Neural progenitor cell (in vitro differentiated cells): Measurements from ENCODE around the gene SCNN1B. TPM values are rescaled to one million over a fixed set of nuclear protein-coding genes. Genes with fewer than 3 reads are reported as not detected.

Experiments used
- DNase-seq: peaks from one replicate; pipeline ENCODE4 v3.0.0-alpha.2; 2016; ENCODE audit warnings: low spot score
- H2AFZ ChIP-seq: fragments of 200-600 bp; sonication (generic); replicated peaks from 2 replicates; pipeline ENCODE4 v1.6.1; 2016; ENCODE audit warnings: antibody characterized with exemption
- H3F3A ChIP-seq: fragments of 200-600 bp; sonication (generic); 2 replicates; pipeline ENCODE4 v1.6.1; 2016; ENCODE audit warnings: antibody characterized with exemption, low read depth
- H3K27ac ChIP-seq: fragments of 200-600 bp; sonication (generic); 2 replicates; pipeline ENCODE4 v1.5.1; 2016; ENCODE audit warnings: mild to moderate bottlenecking
- H3K27me3 ChIP-seq: fragments of 200-600 bp; sonication (generic); 2 replicates; pipeline ENCODE4 v1.6.1; 2016; ENCODE audit warnings: mild to moderate bottlenecking, moderate library complexity
- H3K36me3 ChIP-seq: fragments of 200-600 bp; sonication (generic); 2 replicates; pipeline ENCODE4 v1.5.1; 2016
- H3K4me1 ChIP-seq: fragments of 200-600 bp; sonication (generic); 2 replicates; pipeline ENCODE4 v1.6.1; 2016; ENCODE audit warnings: mixed run types
- H3K4me2 ChIP-seq: fragments of 200-600 bp; sonication (generic); 2 replicates; pipeline ENCODE4 v1.6.1; 2016
- H3K4me3 ChIP-seq: fragments of 200-600 bp; sonication (generic); 2 replicates; pipeline ENCODE4 v1.5.1; 2016
- H3K79me2 ChIP-seq: fragments of 200-600 bp; sonication (generic); 2 replicates; pipeline ENCODE4 v1.6.1; 2016; ENCODE audit warnings: low read depth
- H3K9ac ChIP-seq: fragments of 200-600 bp; sonication (generic); 2 replicates; pipeline ENCODE4 v1.6.1; 2016
- H3K9me3 ChIP-seq: fragments of 200-600 bp; sonication (generic); 2 replicates; pipeline ENCODE4 v1.5.1; 2016; ENCODE audit warnings: low read depth
- H4K20me1 ChIP-seq: fragments of 200-600 bp; sonication (generic); 2 replicates; pipeline ENCODE4 v1.6.1; 2016; ENCODE audit warnings: low read depth
- H3K27ac Mint-ChIP-seq: 3 replicates; pipeline ENCODE4 v1.8.0; 2021; ENCODE audit warnings: mixed read lengths
- H3K27me3 Mint-ChIP-seq: 2 replicates; pipeline ENCODE4 v1.8.0; 2022; ENCODE audit warnings: low read depth, mild to moderate bottlenecking, inconsistent platforms, moderate library complexity, mixed read lengths; ENCODE audit not compliant: insufficient read depth
- H3K36me3 Mint-ChIP-seq: 3 replicates; pipeline ENCODE4 v1.8.0; 2021; ENCODE audit warnings: mixed read lengths
- H3K4me1 Mint-ChIP-seq: 3 replicates; pipeline ENCODE4 v1.8.0; 2021; ENCODE audit warnings: mixed read lengths
- H3K4me3 Mint-ChIP-seq: 3 replicates; pipeline ENCODE4 v1.8.0; 2021; ENCODE audit warnings: mild to moderate bottlenecking, moderate library complexity, mixed read lengths
- H3K9me3 Mint-ChIP-seq: 3 replicates; pipeline ENCODE4 v1.8.0; 2020; ENCODE audit warnings: mixed read lengths
- EZH2 ChIP-seq: fragments of 200-600 bp; sonication (generic); IDR thresholded peaks from 2 replicates; pipeline ENCODE4 v1.6.1; 2017; ENCODE audit warnings: antibody characterized with exemption, mild to moderate bottlenecking, moderate library complexity
- EZH2phosphoT487 ChIP-seq: fragments of 200-600 bp; sonication (generic); IDR thresholded peaks from 2 replicates; pipeline ENCODE4 v1.6.1; 2017; ENCODE audit warnings: antibody characterized with exemption
- total RNA-seq: library from RNA; depleted of rRNA; stranded (reverse); fragments of >200 nt; gene quantifications from 2 replicates; pipeline ENCODE4 v1.2.3, GENCODE V29; 2015; ENCODE audit warnings: low replicate concordance
- TF ChIP-seq, protein P1 (sequence below): fragments of 200-600 bp; sonication (generic); IDR thresholded peaks from 2 replicates; pipeline ENCODE4 v1.5.1; 2017; ENCODE audit warnings: antibody characterized with exemption, mild to moderate bottlenecking

The SCNN1B gene
- total RNA-seq, 1 donor from 2014 or later, result not detected

DNA sequence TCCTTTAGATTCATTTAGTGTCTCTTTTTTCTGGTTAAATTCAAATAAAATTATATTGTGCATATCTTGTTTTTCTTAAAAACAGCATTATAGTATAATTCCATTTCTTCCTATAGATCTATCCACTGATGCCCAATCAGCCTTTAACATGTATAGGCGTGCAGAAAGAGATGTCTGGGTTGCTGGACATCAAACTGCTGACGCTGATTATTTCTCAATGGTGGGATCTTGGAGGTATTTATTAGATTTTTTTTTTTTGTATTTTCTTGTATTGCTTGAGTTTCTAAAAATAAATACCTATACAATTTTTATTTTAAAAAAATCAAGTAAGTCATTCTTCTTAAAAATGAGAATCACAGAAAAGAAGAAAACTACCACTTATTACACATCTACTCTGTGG lies 100.0 kb downstream of the SCNN1B start:
- H3K27me3 ChIP-seq, result no peaks in the 10 kb centered on the region
- peaks cover 25% of the 10 kb centered on the region for H3K4me1 ChIP-seq
- Mint-ChIP-seq H3K4me1 (peaks cover 29% of the 10 kb centered on the region), H3K4me3 (no peak overlapping the region), H3K9me3 (no peaks in the 10 kb centered on the region), H3K27me3 (no peaks in the 10 kb centered on the region), H3K36me3 (peaks cover 31% of the 10 kb centered on the region), H3K27ac (no peak overlapping the region)
- no peak overlapping the region for H3K27ac ChIP-seq
- H3F3A ChIP-seq, result peaks cover 28% of the 10 kb centered on the region
- H3K4me2 ChIP-seq, result no peak overlapping the region
- H4K20me1 ChIP-seq, result peaks cover 19% of the 10 kb centered on the region
- DNase-seq, result no peak
- TF ChIP-seq EZH2phosphoT487 (no peak), EZH2 (no peak)
- TF ChIP-seq, protein P1, sequence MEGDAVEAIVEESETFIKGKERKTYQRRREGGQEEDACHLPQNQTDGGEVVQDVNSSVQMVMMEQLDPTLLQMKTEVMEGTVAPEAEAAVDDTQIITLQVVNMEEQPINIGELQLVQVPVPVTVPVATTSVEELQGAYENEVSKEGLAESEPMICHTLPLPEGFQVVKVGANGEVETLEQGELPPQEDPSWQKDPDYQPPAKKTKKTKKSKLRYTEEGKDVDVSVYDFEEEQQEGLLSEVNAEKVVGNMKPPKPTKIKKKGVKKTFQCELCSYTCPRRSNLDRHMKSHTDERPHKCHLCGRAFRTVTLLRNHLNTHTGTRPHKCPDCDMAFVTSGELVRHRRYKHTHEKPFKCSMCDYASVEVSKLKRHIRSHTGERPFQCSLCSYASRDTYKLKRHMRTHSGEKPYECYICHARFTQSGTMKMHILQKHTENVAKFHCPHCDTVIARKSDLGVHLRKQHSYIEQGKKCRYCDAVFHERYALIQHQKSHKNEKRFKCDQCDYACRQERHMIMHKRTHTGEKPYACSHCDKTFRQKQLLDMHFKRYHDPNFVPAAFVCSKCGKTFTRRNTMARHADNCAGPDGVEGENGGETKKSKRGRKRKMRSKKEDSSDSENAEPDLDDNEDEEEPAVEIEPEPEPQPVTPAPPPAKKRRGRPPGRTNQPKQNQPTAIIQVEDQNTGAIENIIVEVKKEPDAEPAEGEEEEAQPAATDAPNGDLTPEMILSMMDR, result no peak
- H3K36me3 ChIP-seq, result no peaks in the 10 kb centered on the region
- H3K79me2 ChIP-seq, result no peaks in the 10 kb centered on the region
- no peak overlapping the region for H3K4me3 ChIP-seq
- no peak overlapping the region for H3K9ac ChIP-seq
- H2AFZ ChIP-seq, result no peak overlapping the region
- H3K9me3 ChIP-seq, result no peaks in the 10 kb centered on the region

- no peak for DNase-seq
- Mint-ChIP-seq H3K27ac (no peak overlapping the region), H3K27me3 (no peaks in the 10 kb centered on the region), H3K4me1 (peaks cover 40% of the 10 kb centered on the region), H3K36me3 (peaks cover 26% of the 10 kb centered on the region), H3K4me3 (no peak overlapping the region), H3K9me3 (no peaks in the 10 kb centered on the region)
- Histone ChIP-seq H3K9ac (no peak overlapping the region), H2AFZ (no peak overlapping the region), H3K4me3 (no peak overlapping the region), H4K20me1 (peaks cover 16% of the 10 kb centered on the region), H3K79me2 (no peaks in the 10 kb centered on the region), H3K27me3 (no peaks in the 10 kb centered on the region), H3K9me3 (no peaks in the 10 kb centered on the region), H3K27ac (no peak overlapping the region), H3F3A (peaks cover 30% of the 10 kb centered on the region), H3K4me1 (peaks cover 27% of the 10 kb centered on the region), H3K4me2 (no peak overlapping the region), H3K36me3 (no peaks in the 10 kb centered on the region)
- TF ChIP-seq EZH2, result no peak
- TF ChIP-seq, protein P1, result no peak
These were observed 101.4 kb downstream of the SCNN1B start for GRCh38 chr16:23403547-23403946.

DNA sequence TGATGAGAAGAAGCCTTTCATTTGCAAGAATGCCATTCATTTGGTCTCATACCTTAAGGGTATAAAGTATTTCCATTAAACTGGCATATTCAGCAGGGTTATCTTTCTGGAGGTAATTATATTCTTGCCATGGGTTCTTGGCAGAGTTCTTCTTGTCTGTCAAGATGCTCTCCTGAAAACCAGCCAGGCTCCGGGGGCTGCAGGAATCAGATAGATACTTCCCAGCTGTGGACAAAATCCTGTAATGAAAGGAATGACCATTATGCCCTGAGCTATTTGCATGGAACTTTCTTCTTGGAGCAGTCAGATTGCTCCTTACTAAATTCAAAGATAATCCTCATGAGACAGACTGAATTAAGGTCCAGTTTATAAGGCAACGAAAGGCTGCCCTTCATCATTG lies 103.9 kb downstream of the SCNN1B start:
- peaks cover 19% of the 10 kb centered on the region for H3K4me1 ChIP-seq
- H3K36me3 Mint-ChIP-seq, result peaks cover 29% of the 10 kb centered on the region
- H3K9me3 ChIP-seq, result no peaks in the 10 kb centered on the region
- H3K36me3 ChIP-seq, result no peaks in the 10 kb centered on the region
- DNase-seq, result no peak
- no peaks in the 10 kb centered on the region for H3K79me2 ChIP-seq
- no peak overlapping the region for H3K4me3 ChIP-seq
- no peaks in the 10 kb centered on the region for H3K9me3 Mint-ChIP-seq
- H2AFZ ChIP-seq, result no peak overlapping the region
- peaks cover 23% of the 10 kb centered on the region for H3F3A ChIP-seq
- no peaks in the 10 kb centered on the region for H3K27me3 ChIP-seq
- H3K4me1 Mint-ChIP-seq, result peaks cover 37% of the 10 kb centered on the region
- no peaks in the 10 kb centered on the region for H3K27me3 Mint-ChIP-seq
- H4K20me1 ChIP-seq, result peaks cover 6% of the 10 kb centered on the region
- no peak overlapping the region for H3K4me3 Mint-ChIP-seq
- no peak overlapping the region for H3K27ac ChIP-seq
- TF ChIP-seq, protein P1, result no peak
- TF ChIP-seq EZH2, result no peak
- TF ChIP-seq EZH2phosphoT487, result no peak
- no peak overlapping the region for H3K4me2 ChIP-seq
- H3K9ac ChIP-seq, result no peak overlapping the region
- H3K27ac Mint-ChIP-seq, result no peak overlapping the region
